Hematopoietic multipotent progenitor cell treated with erythropoietin and hydrocortisone succinate and interleukin-3 and kit ligand, for 4 days (in vitro differentiated cells): ENCODE measurements around the gene LMNTD2.
A peak's percentile ranks its signal among the peaks of the same experiment; 100 is the strongest.
"Not testable (repeated sequence)": the region's sequence is repeated elsewhere in the genome, so short reads cannot be mapped to it uniquely, and the experiment has no call there.

ENCODE experiments used
- DNase-seq: peaks from one replicate; pipeline ENCODE4 v3.0.0-alpha.2; 2015

LMNTD2 gene

GRCh38 chr11:532527-532985 lies 28.0 kb downstream of the LMNTD2 start:
- no peak for DNase-seq

- DNase-seq = no peak
Measured at GRCh38 chr11:531919-532526, 28.5 kb downstream of the LMNTD2 start.

- no peak for DNase-seq
Measured at GRCh38 chr11:530960-531831, 29.3 kb downstream of the LMNTD2 start.

- no peak for DNase-seq
Measured at GRCh38 chr11:529728-530411, 30.7 kb downstream of the LMNTD2 start.

- no peak for DNase-seq
Measured at GRCh38 chr11:528815-529727, 31.5 kb downstream of the LMNTD2 start.

GRCh38 chr11:528166-528814 lies 32.2 kb downstream of the LMNTD2 start:
- no peak for DNase-seq

- no peak for DNase-seq
Measured at GRCh38 chr11:526192-526591, 34.3 kb downstream of the LMNTD2 start.

GRCh38 chr11:521177-521688 lies 39.3 kb downstream of the LMNTD2 start:
- DNase-seq = no peak

- DNase-seq = peak; percentile 31
Measured at GRCh38 chr11:520428-521176, 39.9 kb downstream of the LMNTD2 start.

- DNase-seq = peak; percentile 95
Measured at GRCh38 chr11:518463-519202, 41.9 kb downstream of the LMNTD2 start.

- DNase-seq = not testable (repeated sequence)
Measured at GRCh38 chr11:516918-517685, 43.4 kb downstream of the LMNTD2 start.

- no peak for DNase-seq
Measured at GRCh38 chr11:516400-516799, 44.1 kb downstream of the LMNTD2 start.

GRCh38 chr11:515131-515530 lies 45.4 kb downstream of the LMNTD2 start:
- no peak for DNase-seq

- DNase-seq = no peak
Measured at GRCh38 chr11:514606-515005, 45.9 kb downstream of the LMNTD2 start.

GRCh38 chr11:512761-513595 lies 47.6 kb downstream of the LMNTD2 start:
- no peak for DNase-seq

- no peak for DNase-seq
Measured at GRCh38 chr11:508956-509355, 51.6 kb downstream of the LMNTD2 start.

GRCh38 chr11:507727-508515 lies 52.6 kb downstream of the LMNTD2 start:
- no peak for DNase-seq
